GM10266 (cell line): ENCODE measurements around the gene MTO1.

Experiments
- DNase-seq: peaks from one replicate; pipeline ENCODE4 v3.0.0; 2012; ENCODE audit errors: extremely low spot score
- TF ChIP-seq, protein P1 (sequence below): IDR thresholded peaks from 2 replicates; pipeline ENCODE4 v1.5.1; 2012; ENCODE audit warnings: mild to moderate bottlenecking, low read depth; ENCODE audit not compliant: control insufficient read depth, insufficient read depth; ENCODE audit errors: missing control alignments

Gene MTO1, protein sequence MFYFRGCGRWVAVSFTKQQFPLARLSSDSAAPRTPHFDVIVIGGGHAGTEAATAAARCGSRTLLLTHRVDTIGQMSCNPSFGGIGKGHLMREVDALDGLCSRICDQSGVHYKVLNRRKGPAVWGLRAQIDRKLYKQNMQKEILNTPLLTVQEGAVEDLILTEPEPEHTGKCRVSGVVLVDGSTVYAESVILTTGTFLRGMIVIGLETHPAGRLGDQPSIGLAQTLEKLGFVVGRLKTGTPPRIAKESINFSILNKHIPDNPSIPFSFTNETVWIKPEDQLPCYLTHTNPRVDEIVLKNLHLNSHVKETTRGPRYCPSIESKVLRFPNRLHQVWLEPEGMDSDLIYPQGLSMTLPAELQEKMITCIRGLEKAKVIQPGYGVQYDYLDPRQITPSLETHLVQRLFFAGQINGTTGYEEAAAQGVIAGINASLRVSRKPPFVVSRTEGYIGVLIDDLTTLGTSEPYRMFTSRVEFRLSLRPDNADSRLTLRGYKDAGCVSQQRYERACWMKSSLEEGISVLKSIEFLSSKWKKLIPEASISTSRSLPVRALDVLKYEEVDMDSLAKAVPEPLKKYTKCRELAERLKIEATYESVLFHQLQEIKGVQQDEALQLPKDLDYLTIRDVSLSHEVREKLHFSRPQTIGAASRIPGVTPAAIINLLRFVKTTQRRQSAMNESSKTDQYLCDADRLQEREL

DNA sequence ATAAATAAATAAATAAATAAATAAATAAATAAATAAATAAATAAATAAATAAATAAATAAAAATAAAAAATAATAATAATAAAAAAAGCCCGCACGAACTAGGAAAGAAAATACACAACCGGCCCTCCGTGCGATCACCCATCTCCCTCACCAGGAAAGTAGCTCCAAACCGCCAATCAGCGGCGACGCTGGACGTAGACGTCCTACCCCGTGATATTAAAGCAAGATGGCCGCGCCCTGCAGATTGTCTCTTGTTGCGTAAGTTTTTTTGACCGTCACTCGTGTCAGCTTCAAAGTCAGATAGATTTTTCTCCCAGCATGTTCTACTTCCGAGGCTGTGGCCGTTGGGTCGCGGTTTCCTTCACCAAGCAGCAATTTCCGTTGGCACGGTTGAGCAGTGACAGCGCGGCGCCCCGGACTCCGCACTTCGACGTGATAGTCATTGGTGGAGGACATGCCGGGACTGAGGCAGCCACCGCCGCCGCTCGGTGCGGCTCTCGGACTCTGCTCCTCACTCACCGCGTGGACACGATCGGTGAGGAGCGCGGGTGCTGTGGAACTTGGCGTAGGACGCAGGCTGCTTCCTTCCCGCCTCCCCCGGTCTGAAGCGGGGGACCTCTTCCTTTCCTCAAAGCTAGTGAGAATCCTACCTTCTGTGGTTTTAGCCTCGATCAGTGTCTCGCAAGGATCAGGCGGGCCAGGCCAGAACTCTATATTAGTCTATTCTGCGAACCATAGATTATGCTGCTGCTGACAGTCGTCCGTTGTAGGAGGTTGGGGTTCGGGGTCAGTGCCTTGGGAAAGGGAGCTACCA, at the start of gene MTO1:
Gene MTO1, plus strand, starts transcription at position 201 of the 814 bp plus-strand sequence. Its CDS starts 118 bp downstream, at position 319.
- TF ChIP-seq, protein P1, sequence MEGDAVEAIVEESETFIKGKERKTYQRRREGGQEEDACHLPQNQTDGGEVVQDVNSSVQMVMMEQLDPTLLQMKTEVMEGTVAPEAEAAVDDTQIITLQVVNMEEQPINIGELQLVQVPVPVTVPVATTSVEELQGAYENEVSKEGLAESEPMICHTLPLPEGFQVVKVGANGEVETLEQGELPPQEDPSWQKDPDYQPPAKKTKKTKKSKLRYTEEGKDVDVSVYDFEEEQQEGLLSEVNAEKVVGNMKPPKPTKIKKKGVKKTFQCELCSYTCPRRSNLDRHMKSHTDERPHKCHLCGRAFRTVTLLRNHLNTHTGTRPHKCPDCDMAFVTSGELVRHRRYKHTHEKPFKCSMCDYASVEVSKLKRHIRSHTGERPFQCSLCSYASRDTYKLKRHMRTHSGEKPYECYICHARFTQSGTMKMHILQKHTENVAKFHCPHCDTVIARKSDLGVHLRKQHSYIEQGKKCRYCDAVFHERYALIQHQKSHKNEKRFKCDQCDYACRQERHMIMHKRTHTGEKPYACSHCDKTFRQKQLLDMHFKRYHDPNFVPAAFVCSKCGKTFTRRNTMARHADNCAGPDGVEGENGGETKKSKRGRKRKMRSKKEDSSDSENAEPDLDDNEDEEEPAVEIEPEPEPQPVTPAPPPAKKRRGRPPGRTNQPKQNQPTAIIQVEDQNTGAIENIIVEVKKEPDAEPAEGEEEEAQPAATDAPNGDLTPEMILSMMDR, result no peak
- DNase-seq, result peak; percentile 83

DNA sequence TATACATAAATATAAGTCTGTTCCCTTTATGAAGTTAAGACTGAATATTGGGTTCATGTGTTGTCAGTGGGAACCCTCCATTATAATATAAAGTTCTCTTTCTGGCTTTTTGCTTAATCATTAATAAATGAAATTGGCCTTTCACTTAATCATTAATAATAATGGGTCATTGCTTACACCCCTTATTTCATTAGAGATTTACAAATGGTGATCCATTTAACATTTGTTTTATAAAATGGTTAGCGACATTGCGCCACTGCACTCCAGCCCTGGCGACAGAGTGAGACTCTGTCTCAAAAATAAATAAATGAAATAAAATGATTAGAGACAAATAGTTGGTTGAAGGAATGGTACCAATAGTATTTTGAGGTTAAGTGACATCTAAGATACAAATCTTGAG, 48.4 kb upstream of the MTO1 start:
- TF ChIP-seq, protein P1, result no peak
- DNase-seq, result no peak

DNA sequence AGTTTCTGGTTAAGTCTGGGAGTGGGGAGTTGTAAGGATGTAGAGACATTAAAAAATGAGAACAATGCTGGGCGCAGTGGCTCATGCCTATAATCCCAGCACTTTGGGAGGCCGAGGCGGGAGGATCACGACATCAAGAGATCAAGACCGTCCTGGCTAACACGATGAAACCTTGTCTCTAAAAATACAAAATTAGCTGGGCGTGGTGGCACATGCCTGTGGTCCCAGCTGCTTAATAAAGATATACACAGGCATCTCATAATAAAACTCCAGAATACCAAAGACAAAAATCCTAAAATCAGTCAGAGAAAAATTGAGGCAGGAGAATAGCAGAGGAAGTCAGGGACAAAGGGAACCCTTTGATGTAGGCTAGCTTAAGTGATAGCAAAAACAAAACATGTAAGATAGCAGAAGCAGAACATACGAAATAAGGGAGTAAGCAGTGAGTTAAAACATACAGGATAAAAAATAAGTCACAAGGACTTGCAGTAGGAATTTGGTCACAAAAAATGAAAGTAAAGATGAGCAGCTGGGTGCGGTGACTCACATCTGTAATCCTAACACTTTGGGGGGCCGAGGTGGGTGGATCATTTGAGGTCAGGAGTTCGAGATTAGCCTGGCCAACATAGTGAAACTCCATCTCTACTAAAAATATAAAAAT, 43.3 kb upstream of the MTO1 start:
- TF ChIP-seq, protein P1, result no peak

DNA sequence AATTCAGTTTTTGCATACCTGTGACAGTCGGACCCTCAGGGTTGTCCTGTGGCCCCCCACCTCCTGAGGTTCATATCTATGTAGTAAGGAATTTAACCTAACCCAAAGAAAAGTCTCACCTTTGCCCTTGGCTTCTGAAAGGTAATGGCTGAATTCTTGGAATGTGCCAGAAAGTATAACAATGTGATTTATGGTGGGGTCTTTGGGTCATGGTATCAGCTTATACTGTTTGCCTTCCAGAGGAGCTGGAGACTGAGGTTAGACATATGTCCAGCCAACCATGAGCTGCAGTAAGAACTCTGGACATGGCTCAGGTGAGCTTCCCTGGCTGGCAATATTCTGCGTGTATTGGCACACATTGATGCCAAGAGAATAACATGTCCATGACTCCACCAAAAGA, 40.0 kb upstream of the MTO1 start:
- DNase-seq, result no peak

More for the DNA sequence above, 43.3 kb upstream of the MTO1 start:
- no peak for DNase-seq

DNA sequence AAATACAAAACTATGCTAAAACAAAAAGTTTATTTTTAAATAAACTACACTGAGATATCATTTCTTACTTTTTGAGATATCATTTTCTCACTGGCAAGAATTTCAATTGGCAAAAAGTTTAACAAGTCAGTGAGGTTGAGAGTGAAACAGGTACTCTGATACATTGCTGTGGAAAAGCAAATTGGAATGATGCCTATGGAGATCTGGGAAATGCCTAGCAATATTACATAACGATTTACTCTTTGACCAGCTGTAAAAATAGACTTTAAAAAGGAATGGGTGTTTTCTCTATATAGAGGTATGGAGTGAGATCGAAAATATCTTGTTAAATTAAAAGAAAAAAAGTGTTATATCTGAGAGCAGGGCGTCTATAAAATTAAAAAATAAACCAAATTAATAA, 26.3 kb upstream of the MTO1 start:
- no peak for DNase-seq
- TF ChIP-seq, protein P1, result no peak

More for the DNA sequence above, 40.0 kb upstream of the MTO1 start:
- TF ChIP-seq, protein P1, result no peak

DNA sequence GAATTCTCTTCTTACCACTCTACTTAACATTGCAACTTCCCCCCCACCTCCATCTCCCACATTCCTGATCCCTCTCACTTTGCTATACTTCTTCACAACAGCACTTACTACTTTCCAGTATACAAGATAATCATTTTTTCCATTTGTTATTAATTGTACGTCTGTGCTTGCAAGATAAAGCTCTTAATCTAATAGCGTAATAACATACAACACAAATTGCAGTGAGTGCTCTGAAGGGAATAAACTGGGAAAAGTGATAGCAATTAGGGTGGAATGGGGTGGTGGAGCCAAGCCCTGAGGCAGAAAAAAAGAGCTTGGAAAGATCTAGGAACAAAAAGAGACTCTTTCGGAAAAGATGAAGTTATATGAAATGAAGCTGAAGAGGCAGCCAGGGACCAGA, 18.0 kb upstream of the MTO1 start:
- TF ChIP-seq, protein P1, result no peak
- no peak for DNase-seq
